HG03521 (cell line): ENCODE results near the gene MAPKAP1.

Experiments used
- ATAC-seq: cut with Tn5 transposase; IDR thresholded peaks from one replicate; pipeline ENCODE4 v1.9.1; 2021; ENCODE audit warnings: mild to moderate bottlenecking, moderate library complexity; ENCODE audit not compliant: unreplicated experiment

Gene MAPKAP1

GRCh38 chr9:125493384-125493783 lies 213.6 kb downstream of the MAPKAP1 start:
- ATAC-seq, result no peak

- no peak for ATAC-seq
Measured at GRCh38 chr9:125492719-125493118, 214.3 kb downstream of the MAPKAP1 start.

- ATAC-seq, result no peak
Measured at GRCh38 chr9:125487842-125488241, 219.2 kb downstream of the MAPKAP1 start.

GRCh38 chr9:125486576-125486975 lies 220.4 kb downstream of the MAPKAP1 start:
- no peak for ATAC-seq

- ATAC-seq, result no peak
Measured at GRCh38 chr9:125486152-125486508, 220.9 kb downstream of the MAPKAP1 start.

- no peak for ATAC-seq
Measured at GRCh38 chr9:125485471-125486151, 221.4 kb downstream of the MAPKAP1 start.

- no peak for ATAC-seq
Measured at GRCh38 chr9:125484350-125485282, 222.4 kb downstream of the MAPKAP1 start.

GRCh38 chr9:125483697-125484096 lies 223.3 kb downstream of the MAPKAP1 start:
- no peak for ATAC-seq

GRCh38 chr9:125479846-125480615 lies 227.0 kb downstream of the MAPKAP1 start:
- no peak for ATAC-seq

- no peak for ATAC-seq
Measured at GRCh38 chr9:125477089-125477544, 229.9 kb downstream of the MAPKAP1 start.

- ATAC-seq, result no peak
Measured at GRCh38 chr9:125476645-125477044, 230.4 kb downstream of the MAPKAP1 start.

- no peak for ATAC-seq
Measured at GRCh38 chr9:125475385-125475784, 231.6 kb downstream of the MAPKAP1 start.

GRCh38 chr9:125472926-125473701 lies 233.9 kb downstream of the MAPKAP1 start:
- no peak for ATAC-seq

- ATAC-seq, result no peak
Measured at GRCh38 chr9:125472562-125472925, 234.5 kb downstream of the MAPKAP1 start.

- no peak for ATAC-seq
Measured at GRCh38 chr9:125470767-125471580, 236.0 kb downstream of the MAPKAP1 start.

GRCh38 chr9:125470189-125470588 lies 236.8 kb downstream of the MAPKAP1 start:
- ATAC-seq, result no peak

GRCh38 chr9:125468646-125469045 lies 238.4 kb downstream of the MAPKAP1 start:
- no peak for ATAC-seq

- ATAC-seq, result no peak
Measured at GRCh38 chr9:125467116-125467740, 239.8 kb downstream of the MAPKAP1 start.

GRCh38 chr9:125466411-125466810 lies 240.6 kb downstream of the MAPKAP1 start:
- ATAC-seq, result no peak
